Gastroesophageal sphincter (tissue), 3 donors: Measurements from ENCODE around the gene PDLIM5.

Experiments used
- CTCF ChIP-seq, 4 experiments: fragments of 200-600 bp in 2 of 4; fragments of 450-650 bp in 2 of 4; sonication (generic) in 1 of 4; IDR thresholded peaks; one replicate each; pipeline ENCODE4 v1.5.1; 2017 to 2019; ENCODE audit warnings: antibody characterized with exemption in 4 of 4, mild to moderate bottlenecking in 2 of 4, moderate library complexity in 2 of 4
- EP300 ChIP-seq: sonication (generic); formaldehyde crosslinking; IDR thresholded peaks from one replicate; pipeline ENCODE4 v1.6.1; 2017; ENCODE audit warnings: antibody characterized with exemption, mild to moderate bottlenecking
- POLR2A ChIP-seq, 2 donors: fragments of 450-650 bp; IDR thresholded peaks; one replicate each; pipeline ENCODE4 v1.6.1; 2017; ENCODE audit warnings: antibody characterized with exemption in 2 of 2, mild to moderate bottlenecking in 2 of 2, moderate library complexity in 1 of 2
- POLR2AphosphoS5 ChIP-seq: sonication (generic); formaldehyde crosslinking; IDR thresholded peaks from one replicate; pipeline ENCODE4 v1.6.1; 2017; ENCODE audit warnings: antibody characterized with exemption

GRCh38 chr4:94488670-94489069 is 36.9 kb downstream of the PDLIM5 start:
- no peak for TF ChIP-seq CTCF (IDR thresholded peaks at IDR 0.05)
- no peak for TF ChIP-seq POLR2AphosphoS5
- no peak for TF ChIP-seq POLR2A (IDR thresholded peaks at IDR 0.05)
- no peak for TF ChIP-seq EP300
